IMR-90 (cell line): ENCODE results near the gene ZNF85.

Experiments
- BHLHE40 ChIP-seq: fragments of 150-350 bp; IDR thresholded peaks from 2 replicates; pipeline ENCODE4 v1.6.1; 2016; ENCODE audit warnings: mild to moderate bottlenecking, low read depth, low read length
- CEBPB ChIP-seq: IDR thresholded peaks from 2 replicates; pipeline ENCODE4 v1.6.1; 2012; ENCODE audit warnings: low read depth, low read length, improper control_type of control experiment
- FOS ChIP-seq: fragments of 150-350 bp; IDR thresholded peaks from 2 replicates; pipeline ENCODE4 v1.6.1; 2016; ENCODE audit warnings: low read depth, low read length
- MAFK ChIP-seq: IDR thresholded peaks from 2 replicates; pipeline ENCODE4 v1.6.1; 2012; ENCODE audit warnings: low read depth, low read length, improper control_type of control experiment
- MAZ ChIP-seq: IDR thresholded peaks from 2 replicates; pipeline ENCODE4 v1.6.1; 2012; ENCODE audit warnings: low read depth, mild to moderate bottlenecking, low read length, improper control_type of control experiment, moderate library complexity, borderline replicate concordance
- MXI1 ChIP-seq: IDR thresholded peaks from 2 replicates; pipeline ENCODE4 v1.6.1; 2012; ENCODE audit warnings: low read depth, mild to moderate bottlenecking, low read length, moderate library complexity, borderline replicate concordance
- POLR2A ChIP-seq: IDR thresholded peaks from 2 replicates; pipeline ENCODE4 v1.6.1; 2012; ENCODE audit warnings: mild to moderate bottlenecking, low read depth, low read length
- RAD21 ChIP-seq: IDR thresholded peaks from 2 replicates; pipeline ENCODE4 v1.6.1; 2012; ENCODE audit warnings: low read length, improper control_type of control experiment
- RCOR1 ChIP-seq: IDR thresholded peaks from 2 replicates; pipeline ENCODE4 v1.6.1; 2012; ENCODE audit warnings: mild to moderate bottlenecking, low read length, improper control_type of control experiment; ENCODE audit not compliant: insufficient replicate concordance
- RFX5 ChIP-seq: IDR thresholded peaks from 2 replicates; pipeline ENCODE4 v1.8.0; 2012; ENCODE audit warnings: low read depth, mild to moderate bottlenecking, low read length, moderate library complexity
- SMC3 ChIP-seq: fragments of 150-350 bp; IDR thresholded peaks from 2 replicates; pipeline ENCODE4 v1.6.1; 2016; ENCODE audit warnings: low read depth, mild to moderate bottlenecking, antibody characterized with exemption, low read length, moderate library complexity
- TF ChIP-seq, protein P1 (sequence below): fragments of 150-350 bp; IDR thresholded peaks from 2 replicates; pipeline ENCODE4 v1.6.1; 2016; ENCODE audit warnings: low read depth, mild to moderate bottlenecking, low read length, moderate library complexity, borderline replicate concordance
- TF ChIP-seq, protein P2 (sequence below): conservative IDR thresholded peaks from 2 replicates; pipeline ENCODE4 v1.5.1; 2012; ENCODE audit warnings: mild to moderate bottlenecking, low read depth, low read length, improper control_type of control experiment
- TF ChIP-seq, protein P3 (sequence below): fragments of 150-350 bp; IDR thresholded peaks from 2 replicates; pipeline ENCODE4 v1.6.1; 2017; ENCODE audit warnings: mild to moderate bottlenecking, antibody characterized with exemption, low read length, low read depth

DNA sequence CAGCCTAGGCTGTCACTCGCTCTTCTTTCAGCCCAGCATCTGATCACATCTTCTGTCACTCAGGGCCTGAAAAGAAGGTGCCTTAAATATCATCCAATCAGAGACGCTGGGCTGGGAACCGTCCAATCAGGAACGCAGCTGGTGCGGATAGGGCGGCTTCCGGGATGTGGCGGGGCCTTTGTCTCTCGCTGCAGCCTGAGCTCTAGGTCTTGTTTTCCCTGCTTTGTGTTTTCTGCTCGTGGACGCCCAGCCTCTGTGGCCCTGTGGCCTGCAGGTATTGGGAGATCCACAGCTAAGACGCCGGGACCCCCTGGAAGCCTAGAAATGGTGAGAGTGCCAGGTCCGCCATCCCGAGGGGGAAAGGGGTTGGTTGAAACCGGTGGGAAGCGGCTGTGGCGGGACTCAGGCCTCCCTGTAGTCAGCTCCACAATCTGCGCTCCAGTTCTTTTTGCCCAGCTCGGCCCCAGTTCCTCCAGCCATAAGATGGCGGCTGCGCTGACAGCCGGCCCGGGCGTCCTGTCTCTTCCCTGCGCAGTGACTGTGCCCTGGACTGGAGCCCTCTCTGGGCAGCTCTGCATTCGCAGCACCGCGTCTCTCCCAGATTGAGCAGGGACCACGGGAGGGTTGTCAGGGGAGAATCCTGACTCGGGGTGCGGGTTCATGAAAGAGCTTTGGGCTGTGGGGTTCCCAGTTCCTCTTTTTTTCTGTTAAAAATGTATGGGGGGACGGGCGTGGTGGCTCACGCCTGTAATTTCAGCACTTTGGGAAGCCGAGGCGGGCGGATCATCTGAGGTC, at the start of gene ZNF85:
- TF ChIP-seq POLR2A (peak; percentile 66; the same call in 1 of the 2 replicates), MAFK (no peak), MAZ (no peak), RAD21 (no peak; the same call in 1 of the 2 replicates), MXI1 (peak; percentile 83), CEBPB (no peak), RCOR1 (no peak), SMC3 (no peak), FOS (peak; percentile 24; the same call in 1 of the 2 replicates), BHLHE40 (no peak), RFX5 (no peak)
- TF ChIP-seq, protein P1, sequence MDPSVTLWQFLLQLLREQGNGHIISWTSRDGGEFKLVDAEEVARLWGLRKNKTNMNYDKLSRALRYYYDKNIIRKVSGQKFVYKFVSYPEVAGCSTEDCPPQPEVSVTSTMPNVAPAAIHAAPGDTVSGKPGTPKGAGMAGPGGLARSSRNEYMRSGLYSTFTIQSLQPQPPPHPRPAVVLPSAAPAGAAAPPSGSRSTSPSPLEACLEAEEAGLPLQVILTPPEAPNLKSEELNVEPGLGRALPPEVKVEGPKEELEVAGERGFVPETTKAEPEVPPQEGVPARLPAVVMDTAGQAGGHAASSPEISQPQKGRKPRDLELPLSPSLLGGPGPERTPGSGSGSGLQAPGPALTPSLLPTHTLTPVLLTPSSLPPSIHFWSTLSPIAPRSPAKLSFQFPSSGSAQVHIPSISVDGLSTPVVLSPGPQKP = no peak
- TF ChIP-seq, protein P2, sequence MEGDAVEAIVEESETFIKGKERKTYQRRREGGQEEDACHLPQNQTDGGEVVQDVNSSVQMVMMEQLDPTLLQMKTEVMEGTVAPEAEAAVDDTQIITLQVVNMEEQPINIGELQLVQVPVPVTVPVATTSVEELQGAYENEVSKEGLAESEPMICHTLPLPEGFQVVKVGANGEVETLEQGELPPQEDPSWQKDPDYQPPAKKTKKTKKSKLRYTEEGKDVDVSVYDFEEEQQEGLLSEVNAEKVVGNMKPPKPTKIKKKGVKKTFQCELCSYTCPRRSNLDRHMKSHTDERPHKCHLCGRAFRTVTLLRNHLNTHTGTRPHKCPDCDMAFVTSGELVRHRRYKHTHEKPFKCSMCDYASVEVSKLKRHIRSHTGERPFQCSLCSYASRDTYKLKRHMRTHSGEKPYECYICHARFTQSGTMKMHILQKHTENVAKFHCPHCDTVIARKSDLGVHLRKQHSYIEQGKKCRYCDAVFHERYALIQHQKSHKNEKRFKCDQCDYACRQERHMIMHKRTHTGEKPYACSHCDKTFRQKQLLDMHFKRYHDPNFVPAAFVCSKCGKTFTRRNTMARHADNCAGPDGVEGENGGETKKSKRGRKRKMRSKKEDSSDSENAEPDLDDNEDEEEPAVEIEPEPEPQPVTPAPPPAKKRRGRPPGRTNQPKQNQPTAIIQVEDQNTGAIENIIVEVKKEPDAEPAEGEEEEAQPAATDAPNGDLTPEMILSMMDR = no peak
- TF ChIP-seq, protein P3, sequence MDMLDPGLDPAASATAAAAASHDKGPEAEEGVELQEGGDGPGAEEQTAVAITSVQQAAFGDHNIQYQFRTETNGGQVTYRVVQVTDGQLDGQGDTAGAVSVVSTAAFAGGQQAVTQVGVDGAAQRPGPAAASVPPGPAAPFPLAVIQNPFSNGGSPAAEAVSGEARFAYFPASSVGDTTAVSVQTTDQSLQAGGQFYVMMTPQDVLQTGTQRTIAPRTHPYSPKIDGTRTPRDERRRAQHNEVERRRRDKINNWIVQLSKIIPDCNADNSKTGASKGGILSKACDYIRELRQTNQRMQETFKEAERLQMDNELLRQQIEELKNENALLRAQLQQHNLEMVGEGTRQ = no peak
